Hippocampal formation (tissue), 2 donors: ENCODE measurements around the gene PRAC1.
"Not testable (repeated sequence)": the region's sequence is repeated elsewhere in the genome, so short reads cannot be mapped to it uniquely, and the experiment has no call there.

Experiments
- DNase-seq, 2 donors: peaks; one replicate each; lab custom pipeline; 2025; lab: John Stamatoyannopoulos, UW

The PRAC1 gene

DNA sequence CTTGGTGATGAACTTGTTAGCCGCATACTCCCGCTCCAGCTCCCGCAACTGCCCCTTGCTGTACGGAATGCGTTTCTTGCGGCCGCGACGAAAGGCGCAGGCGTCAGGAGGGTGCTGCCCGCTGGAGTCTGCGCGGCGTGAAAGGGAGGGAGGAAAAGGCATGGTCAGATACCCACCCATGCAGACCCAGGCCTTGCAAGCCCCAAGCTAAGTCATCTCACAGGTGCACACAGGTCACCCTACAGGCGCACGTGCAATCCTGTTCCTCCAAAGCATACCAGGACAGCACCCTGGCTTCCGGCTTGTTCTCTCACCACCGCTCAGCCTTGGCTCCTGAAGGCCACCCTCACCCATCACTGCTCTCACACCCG, 4.6 kb upstream of the PRAC1 start:
- no peak for DNase-seq

GRCh38 chr17:48726114-48726915, 4.0 kb upstream of the PRAC1 start:
- DNase-seq, result no peak

DNA sequence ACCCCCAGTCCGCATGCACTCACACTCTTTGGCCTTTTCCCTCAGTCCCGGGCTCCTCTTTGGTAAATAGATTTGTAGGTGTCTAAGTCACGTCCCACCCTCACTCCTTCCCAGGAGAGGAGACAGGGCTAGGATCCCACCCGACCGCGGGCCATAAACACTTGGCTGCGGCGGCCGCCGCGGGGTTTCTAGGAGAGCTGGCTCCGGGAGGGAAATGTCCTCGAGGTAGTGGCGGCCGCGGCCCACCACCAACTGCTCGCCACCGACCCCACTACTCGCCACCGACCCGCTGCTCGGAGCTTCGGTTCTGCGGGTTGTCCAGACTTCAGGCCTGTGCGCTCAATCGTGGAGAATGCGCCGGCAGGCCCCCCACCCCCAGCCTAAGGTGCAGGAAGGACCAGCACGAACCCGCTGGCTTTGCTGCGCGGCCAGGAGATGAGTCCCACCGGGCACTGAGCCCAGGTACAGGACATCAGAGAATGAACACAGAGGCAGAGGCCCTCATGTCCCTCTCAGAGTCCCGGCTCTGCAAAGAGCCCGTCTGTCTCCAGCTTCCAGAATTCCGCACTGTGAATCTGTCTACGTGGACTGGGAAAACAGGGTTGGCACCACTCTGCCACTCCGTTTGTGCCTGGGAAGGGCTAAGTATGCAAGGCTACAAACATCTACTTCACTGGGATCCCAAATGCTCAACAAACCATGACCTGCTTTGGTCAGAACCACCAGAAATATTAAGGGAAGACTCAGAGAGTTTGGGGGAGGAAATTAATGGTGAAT, 3.2 kb upstream of the PRAC1 start:
- DNase-seq, result no peak

DNA sequence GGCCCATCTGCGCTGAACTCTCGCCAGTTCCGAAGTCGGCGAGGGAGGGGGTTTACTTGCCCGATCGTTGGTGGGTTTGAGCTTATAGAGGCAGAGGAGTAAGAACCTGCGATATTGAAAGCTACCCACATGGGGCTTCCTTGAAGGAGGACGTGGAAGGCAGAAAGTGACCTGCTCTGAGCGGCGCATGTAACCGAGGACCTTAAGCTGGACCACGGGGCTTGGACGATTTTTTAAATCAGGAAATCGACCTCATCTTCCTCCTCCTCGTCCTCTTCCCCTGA, 2.6 kb upstream of the PRAC1 start:
- DNase-seq, result no peak

DNA sequence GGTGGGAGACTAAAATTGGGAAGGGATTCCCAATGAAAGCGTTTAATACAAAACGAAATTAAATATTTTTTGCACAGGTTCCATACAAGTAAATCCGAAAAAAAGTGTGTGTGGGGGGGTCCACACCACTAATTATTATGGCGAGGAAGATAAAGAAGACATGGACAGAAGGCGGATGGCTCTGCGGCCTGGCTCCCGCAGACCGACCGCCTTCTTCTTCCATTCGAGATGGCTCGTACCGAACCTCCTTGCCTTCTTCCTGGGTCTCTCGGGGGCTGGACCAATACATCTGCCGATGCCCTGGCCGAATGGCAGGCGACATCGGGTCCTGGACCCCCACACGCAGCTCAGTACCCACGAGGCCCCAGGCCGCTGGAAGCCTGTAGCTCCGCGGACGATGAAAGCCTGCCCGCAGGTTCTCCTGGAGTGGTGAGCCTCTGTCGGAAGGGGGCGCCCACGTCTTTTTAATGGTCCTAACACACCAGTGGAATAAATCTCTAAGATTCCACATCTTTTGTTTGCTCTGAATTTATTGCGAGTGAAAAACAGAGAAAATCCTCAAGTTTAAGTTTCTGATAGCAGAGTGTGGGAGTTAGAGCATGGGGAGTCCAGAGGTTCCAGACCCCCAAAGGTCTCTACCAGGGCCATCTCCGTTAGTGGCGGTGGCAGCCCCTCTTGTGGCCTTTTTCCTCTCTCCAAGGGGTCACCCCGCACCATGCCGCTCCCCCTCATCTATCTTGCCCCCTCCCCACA, 2.1 kb upstream of the PRAC1 start:
- DNase-seq, result peak; percentile 6 to 45

DNA sequence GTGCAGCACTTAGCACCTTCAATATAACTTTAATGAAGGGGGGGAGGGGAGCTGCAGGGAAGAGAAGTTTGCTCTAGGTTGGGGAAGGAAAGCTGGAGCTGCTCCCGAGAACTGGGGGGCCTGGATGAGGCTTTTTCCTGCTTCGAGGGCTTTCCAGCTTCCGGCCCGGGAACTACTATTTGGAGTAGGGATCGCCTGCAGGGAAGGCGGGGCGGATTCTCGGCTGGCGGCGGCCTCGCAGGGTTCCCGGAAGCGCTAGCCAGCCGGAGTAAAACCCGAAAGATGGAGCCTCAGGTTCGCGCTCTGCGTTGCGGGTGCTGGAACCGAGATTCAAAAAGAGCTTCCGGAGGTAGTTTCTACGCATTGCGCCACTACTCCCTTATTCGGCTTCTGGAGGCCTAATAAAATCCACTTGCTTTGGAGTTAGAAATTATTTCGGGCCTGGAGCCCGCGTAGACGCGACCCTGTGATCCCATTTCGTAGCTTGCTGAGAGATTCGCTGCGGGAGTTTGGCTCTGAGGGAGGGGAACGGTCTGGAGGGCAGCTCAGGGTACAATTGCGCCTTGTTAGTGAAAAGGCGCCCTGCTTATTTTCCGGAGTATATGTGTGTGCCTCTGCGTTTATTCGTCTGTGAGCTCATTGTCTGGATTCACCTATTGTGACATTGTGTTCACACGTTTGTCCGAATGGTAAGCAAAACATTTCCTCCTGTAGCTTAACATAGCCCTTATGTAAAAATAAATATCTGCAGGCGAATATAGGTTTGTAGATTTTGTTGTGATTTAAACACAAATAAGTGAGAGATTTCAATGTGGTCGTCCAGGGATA, 1.3 kb upstream of the PRAC1 start:
- no peak for DNase-seq

DNA sequence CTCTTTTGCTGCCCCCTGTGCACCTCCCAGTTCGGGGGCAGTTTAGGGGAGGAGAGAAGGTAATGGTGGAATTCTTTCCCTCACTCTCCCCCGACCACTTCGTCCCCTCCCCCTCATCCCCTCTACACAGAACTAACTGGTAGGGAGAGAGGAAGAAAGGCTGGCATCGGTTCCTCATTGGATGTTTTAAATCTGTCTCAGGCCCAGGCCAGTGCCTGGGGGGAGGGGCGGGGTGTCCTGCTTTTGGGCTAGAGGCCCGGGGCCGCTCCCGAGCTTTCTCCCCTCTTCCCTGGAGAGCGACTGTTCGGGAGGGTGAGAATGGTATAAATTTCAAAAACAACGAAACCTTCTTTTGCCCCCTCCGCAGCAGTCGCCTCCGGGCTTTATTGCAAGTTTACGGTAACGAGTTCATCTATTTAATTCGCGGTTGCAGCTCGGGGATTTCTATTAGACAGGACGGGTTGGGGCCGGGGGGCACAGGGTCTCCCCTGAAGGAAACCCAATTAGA, 651 bp upstream of the PRAC1 start, which contains the start of gene PRAC2:
PRAC2 (plus strand) TSS at position 271 of the 508 bp plus-strand sequence. CDS start 1,226 bp downstream, outside the sequence.
- no peak for DNase-seq

GRCh38 chr17:48721009-48721402, 1.3 kb downstream of the PRAC1 start:
- no peak for DNase-seq

- no peak for DNase-seq
Measured at GRCh38 chr17:48720266-48721008, 1.9 kb downstream of the PRAC1 start.

GRCh38 chr17:48719642-48720265, 2.6 kb downstream of the PRAC1 start:
- no peak for DNase-seq

DNA sequence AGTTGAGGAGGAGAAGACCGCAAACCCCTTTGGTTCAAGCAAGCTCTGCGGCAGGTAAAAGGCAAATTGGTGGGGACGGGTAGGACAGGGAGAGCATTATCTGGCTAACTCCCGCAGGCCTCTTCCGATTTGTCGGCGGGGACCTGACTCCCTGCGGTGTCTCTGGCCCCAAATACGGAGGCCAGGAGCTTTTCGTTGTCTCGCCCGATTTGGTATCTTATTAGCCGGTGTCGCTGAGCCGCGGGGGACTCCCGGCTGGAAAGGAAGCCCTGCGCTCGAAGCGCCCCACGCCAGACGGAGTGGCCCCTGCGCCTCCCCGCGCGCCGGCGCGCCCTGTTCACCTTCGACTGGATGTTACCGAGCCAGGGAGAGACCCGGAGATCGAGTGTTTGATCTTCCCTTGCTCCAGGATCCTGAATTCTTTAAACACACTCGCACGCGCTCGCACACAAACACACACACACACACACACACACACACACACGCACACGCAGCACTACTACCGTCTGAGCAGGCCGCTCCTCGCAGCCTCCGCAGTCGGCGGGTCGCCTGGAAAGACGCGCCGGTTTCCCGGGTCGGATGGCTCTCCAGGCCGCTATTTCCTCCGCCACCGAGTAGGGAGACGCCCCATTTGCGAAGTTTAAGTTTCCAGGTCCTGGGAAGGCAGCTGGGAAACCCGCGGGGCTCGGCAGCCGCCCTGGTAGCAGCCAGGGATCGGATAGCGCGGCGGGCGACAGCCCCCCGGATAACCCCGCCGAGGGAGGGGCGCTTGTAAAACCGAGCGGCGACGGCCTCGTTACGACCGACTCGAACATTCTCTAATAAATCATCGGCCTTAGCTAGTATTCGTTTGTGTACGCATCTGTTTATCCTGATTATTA, 3.3 kb downstream of the PRAC1 start:
- no peak for DNase-seq

GRCh38 chr17:48718227-48718760, 4.0 kb downstream of the PRAC1 start:
- DNase-seq, result no peak

- no peak for DNase-seq
Measured at GRCh38 chr17:48717367-48718226, 4.7 kb downstream of the PRAC1 start.

GRCh38 chr17:48716549-48716948, 5.8 kb downstream of the PRAC1 start:
- DNase-seq, result not testable (repeated sequence)

- DNase-seq, result no peak
Measured at GRCh38 chr17:48715496-48716399, 6.6 kb downstream of the PRAC1 start.

GRCh38 chr17:48711128-48711527, 11.2 kb downstream of the PRAC1 start:
- DNase-seq, result no peak
